HG02970 (cell line): Measurements from ENCODE around the gene ST3GAL2.

Source experiments
- ATAC-seq: cut with Tn5 transposase; IDR thresholded peaks from one replicate; pipeline ENCODE4 v1.9.1; 2021; ENCODE audit warnings: mild to moderate bottlenecking, moderate library complexity, moderate number of reproducible peaks; ENCODE audit not compliant: unreplicated experiment, low FRiP score

The ST3GAL2 gene

GRCh38 chr16:70441406-70441990 lies 2.6 kb upstream of the ST3GAL2 start:
- ATAC-seq: no peak

GRCh38 chr16:70440009-70440692 lies 1.3 kb upstream of the ST3GAL2 start:
- no peak for ATAC-seq

- no peak for ATAC-seq
Measured at GRCh38 chr16:70438585-70438968, 323 bp downstream of the ST3GAL2 start.

- no peak for ATAC-seq
Measured at GRCh38 chr16:70437582-70438557, 1.0 kb downstream of the ST3GAL2 start.

- no peak for ATAC-seq
Measured at GRCh38 chr16:70437017-70437581, 1.8 kb downstream of the ST3GAL2 start.

- no peak for ATAC-seq
Measured at GRCh38 chr16:70434484-70435260, 4.2 kb downstream of the ST3GAL2 start.

GRCh38 chr16:70433458-70434103 lies 5.3 kb downstream of the ST3GAL2 start:
- no peak for ATAC-seq

- no peak for ATAC-seq
Measured at GRCh38 chr16:70432723-70433457, 6.0 kb downstream of the ST3GAL2 start.

- ATAC-seq: no peak
Measured at GRCh38 chr16:70432356-70432722, 6.6 kb downstream of the ST3GAL2 start.

GRCh38 chr16:70430667-70431536 lies 8.0 kb downstream of the ST3GAL2 start:
- peak; percentile 37 for ATAC-seq

- ATAC-seq: peak; percentile 1
Measured at GRCh38 chr16:70429888-70430666, 8.8 kb downstream of the ST3GAL2 start.

- ATAC-seq: no peak
Measured at GRCh38 chr16:70428178-70428998, 10.5 kb downstream of the ST3GAL2 start.

- no peak for ATAC-seq
Measured at GRCh38 chr16:70427786-70428177, 11.1 kb downstream of the ST3GAL2 start.

GRCh38 chr16:70422543-70422942 lies 16.4 kb downstream of the ST3GAL2 start:
- no peak for ATAC-seq

GRCh38 chr16:70421473-70422311 lies 17.2 kb downstream of the ST3GAL2 start:
- no peak for ATAC-seq

- no peak for ATAC-seq
Measured at GRCh38 chr16:70421014-70421413, 17.9 kb downstream of the ST3GAL2 start.
